ENCODE data around the gene DCX.

The DCX gene

GRCh38 chrX:111352424-111352823 lies 59.6 kb downstream of the DCX start:
- TF ChIP-seq EZH2phosphoT487 (conservative IDR thresholded peaks at IDR 0.05; ENCODE audit: low read length), result no peak
- TF ChIP-seq CTCF (IDR thresholded peaks at IDR 0.05; ENCODE audit: insufficient read depth, low read length, poor library complexity, severe bottlenecking), result no peak
- Histone ChIP-seq H3F3A (ENCODE audit: insufficient read depth) (no peaks in the 10 kb centered on the region), H3K79me2 (ENCODE audit: insufficient read depth, low read length) (no peaks in the 10 kb centered on the region), H3K4me3 (ENCODE audit: insufficient read depth, low read length, poor library complexity, severe bottlenecking) (no peak overlapping the region), H3K4me2 (ENCODE audit: low read depth, low read length, poor library complexity, severe bottlenecking) (no peak overlapping the region), H3K27ac (ENCODE audit: low read depth, low read length) (no peak overlapping the region), H3K27me3 (ENCODE audit: low read length) (no peaks in the 10 kb centered on the region), H3K9me3 (ENCODE audit: insufficient read depth, low read length) (no peaks in the 10 kb centered on the region), H3K9ac (ENCODE audit: low read length) (no peak overlapping the region), H2AFZ (ENCODE audit: low read depth, low read length, severe bottlenecking) (no peak overlapping the region), H3K9me2 (replicated peaks; ENCODE audit: insufficient read depth, low read length) (no peaks in the 10 kb centered on the region), H4K20me1 (ENCODE audit: low read depth, low read length) (no peaks in the 10 kb centered on the region), H3K36me3 (ENCODE audit: low read length) (no peaks in the 10 kb centered on the region)

GRCh38 chrX:111349934-111350333 lies 62.1 kb downstream of the DCX start:
- Histone ChIP-seq H3F3A (ENCODE audit: insufficient read depth) (no peaks in the 10 kb centered on the region), H3K9me3 (ENCODE audit: insufficient read depth, low read length) (no peaks in the 10 kb centered on the region), H2AFZ (ENCODE audit: low read depth, low read length, severe bottlenecking) (no peak overlapping the region)

DNA sequence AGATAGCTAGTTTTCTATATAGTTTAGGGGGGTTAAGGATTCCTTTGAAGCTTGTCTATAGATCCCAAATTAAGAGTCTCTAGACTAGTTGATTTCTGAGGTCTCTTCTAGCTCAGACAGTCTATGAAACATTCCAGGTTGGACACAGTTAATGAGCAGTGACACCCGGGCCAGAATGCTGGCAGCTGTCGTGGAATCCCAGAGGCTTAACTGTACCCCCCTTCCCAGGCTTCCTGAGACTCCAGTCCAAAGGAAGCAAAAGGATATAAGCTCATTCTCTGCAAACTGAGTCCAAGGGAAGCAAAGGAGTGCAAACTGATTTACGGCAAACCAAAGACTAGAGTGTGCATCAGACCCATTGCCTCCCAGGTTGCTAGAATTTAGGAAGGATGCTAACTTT lies 62.9 kb downstream of the DCX start:
- H3K79me2 ChIP-seq (ENCODE audit: insufficient read depth, low read length), result no peaks in the 10 kb centered on the region
- H3K4me2 ChIP-seq (ENCODE audit: low read depth, low read length, poor library complexity, severe bottlenecking), result no peak overlapping the region
- H4K20me1 ChIP-seq (ENCODE audit: low read depth, low read length), result no peaks in the 10 kb centered on the region
- no peaks in the 10 kb centered on the region for H3F3A ChIP-seq (ENCODE audit: insufficient read depth)
- no peaks in the 10 kb centered on the region for H3K27me3 ChIP-seq (ENCODE audit: low read length)
- no peaks in the 10 kb centered on the region for H3K36me3 ChIP-seq (ENCODE audit: low read length)
- H3K9me2 ChIP-seq (replicated peaks; ENCODE audit: insufficient read depth, low read length), result no peaks in the 10 kb centered on the region
- no peak overlapping the region for H3K27ac ChIP-seq (ENCODE audit: low read depth, low read length)
- TF ChIP-seq CTCF (IDR thresholded peaks at IDR 0.05; ENCODE audit: insufficient read depth, low read length, poor library complexity, severe bottlenecking), result no peak
- TF ChIP-seq EZH2phosphoT487 (conservative IDR thresholded peaks at IDR 0.05; ENCODE audit: low read length), result no peak
- no peak overlapping the region for H3K9ac ChIP-seq (ENCODE audit: low read length)
- H2AFZ ChIP-seq (ENCODE audit: low read depth, low read length, severe bottlenecking), result no peak overlapping the region
- no peaks in the 10 kb centered on the region for H3K9me3 ChIP-seq (ENCODE audit: insufficient read depth, low read length)
- H3K4me3 ChIP-seq (ENCODE audit: insufficient read depth, low read length, poor library complexity, severe bottlenecking), result no peak overlapping the region

More at GRCh38 chrX:111349934-111350333, 62.1 kb downstream of the DCX start:
- H3K9ac ChIP-seq (ENCODE audit: low read length), result no peak overlapping the region
- H4K20me1 ChIP-seq (ENCODE audit: low read depth, low read length), result no peaks in the 10 kb centered on the region
- no peaks in the 10 kb centered on the region for H3K9me2 ChIP-seq (replicated peaks; ENCODE audit: insufficient read depth, low read length)
- no peaks in the 10 kb centered on the region for H3K79me2 ChIP-seq (ENCODE audit: insufficient read depth, low read length)
- TF ChIP-seq EZH2phosphoT487 (conservative IDR thresholded peaks at IDR 0.05; ENCODE audit: low read length), result no peak
- TF ChIP-seq CTCF (IDR thresholded peaks at IDR 0.05; ENCODE audit: insufficient read depth, low read length, poor library complexity, severe bottlenecking), result no peak
- no peak overlapping the region for H3K4me3 ChIP-seq (ENCODE audit: insufficient read depth, low read length, poor library complexity, severe bottlenecking)
- no peak overlapping the region for H3K4me2 ChIP-seq (ENCODE audit: low read depth, low read length, poor library complexity, severe bottlenecking)
- H3K36me3 ChIP-seq (ENCODE audit: low read length), result no peaks in the 10 kb centered on the region
- H3K27ac ChIP-seq (ENCODE audit: low read depth, low read length), result no peak overlapping the region
- no peaks in the 10 kb centered on the region for H3K27me3 ChIP-seq (ENCODE audit: low read length)
